Inflammatory macrophage treated with lipopolysaccharide for 1 hour (primary cell): ENCODE data around the gene PPT2.
A peak's percentile ranks its signal among the peaks of the same experiment; 100 is the strongest.
"Not testable (repeated sequence)": the region's sequence is repeated elsewhere in the genome, so short reads cannot be mapped to it uniquely, and the experiment has no call there.

Experiments used
- DNase-seq, 2 donors: peaks; one replicate each; pipeline ENCODE4 v3.0.0-alpha.2; 2020 to 2022

Gene PPT2

GRCh38 chr6:32127717-32128592 is 26.0 kb upstream of the PPT2 start, which contains the start of gene ATF6B:
TSS of gene ATF6B (minus strand) at chr6:32128246. CDS start at chr6:32128207, 39 bp downstream.
- DNase-seq = peak; percentile 99 to 100

- no peak for DNase-seq
These were observed 25.1 kb upstream of the PPT2 start for GRCh38 chr6:32128751-32129296.

GRCh38 chr6:32129297-32130088 is 24.4 kb upstream of the PPT2 start:
- DNase-seq = no peak

GRCh38 chr6:32131439-32131948 is 22.4 kb upstream of the PPT2 start:
- no peak for DNase-seq

GRCh38 chr6:32132110-32132509 is 21.8 kb upstream of the PPT2 start:
- DNase-seq = no peak

- DNase-seq = no peak
These were observed 20.2 kb upstream of the PPT2 start for GRCh38 chr6:32133786-32134185.

- no peak for DNase-seq
These were observed 16.5 kb upstream of the PPT2 start for GRCh38 chr6:32137454-32137853.

- DNase-seq = no peak
These were observed 14.4 kb upstream of the PPT2 start for GRCh38 chr6:32139590-32139989.

GRCh38 chr6:32140420-32141046 is 13.4 kb upstream of the PPT2 start:
- DNase-seq = no peak

GRCh38 chr6:32144238-32144637 is 9.7 kb upstream of the PPT2 start:
- not testable (repeated sequence) for DNase-seq

- DNase-seq = no peak
These were observed 7.7 kb upstream of the PPT2 start for GRCh38 chr6:32146287-32146686.

- no peak for DNase-seq
These were observed 7.3 kb upstream of the PPT2 start for GRCh38 chr6:32146687-32147086.

- DNase-seq = no peak
These were observed 6.4 kb upstream of the PPT2 start for GRCh38 chr6:32147401-32148132.

- peak; percentile 77 to 95 for DNase-seq
These were observed 5.5 kb upstream of the PPT2 start for GRCh38 chr6:32148289-32149091.

- DNase-seq = no peak
These were observed 4.7 kb upstream of the PPT2 start for GRCh38 chr6:32149092-32149755.

GRCh38 chr6:32149932-32150870 is 3.7 kb upstream of the PPT2 start:
- DNase-seq = no peak

GRCh38 chr6:32151181-32151862 is 2.6 kb upstream of the PPT2 start:
- DNase-seq = no peak

GRCh38 chr6:32151863-32152768 is 1.8 kb upstream of the PPT2 start, which contains the start of gene PRRT1:
TSS of gene PRRT1 (minus strand) at chr6:32151939. CDS start at chr6:32151827, 112 bp downstream.
- no peak for DNase-seq
